Bone marrow (tissue), 2 donors: ENCODE data around the gene ZFAND2B.
"Not testable (repeated sequence)": the region's sequence is repeated elsewhere in the genome, so short reads cannot be mapped to it uniquely, and the experiment has no call there.

Experiments
- DNase-seq, 2 donors: peaks; one replicate each; lab custom pipeline; 2025; lab: John Stamatoyannopoulos, UW

The ZFAND2B gene

GRCh38 chr2:219250049-219250781 is 43.6 kb downstream of the ZFAND2B start:
- no peak for DNase-seq

- no peak for DNase-seq
Observed at GRCh38 chr2:219251656-219252055, 45.1 kb downstream of the ZFAND2B start.

- no peak for DNase-seq
Observed at GRCh38 chr2:219252084-219252483, 45.5 kb downstream of the ZFAND2B start.

GRCh38 chr2:219252570-219252899 is 46.0 kb downstream of the ZFAND2B start:
- no peak for DNase-seq

- peak in 1 of 2 donors; percentile 70 for DNase-seq
Observed at GRCh38 chr2:219252900-219253752, 46.5 kb downstream of the ZFAND2B start, which contains the start of gene TUBA4B. Gene TUBA4B, plus strand, starts transcription at chr2:219253243. Its CDS starts 165 bp downstream, at chr2:219253408.

- DNase-seq: peak; percentile 31 to 70
Observed at GRCh38 chr2:219253753-219254589, 47.4 kb downstream of the ZFAND2B start, which contains the start of gene TUBA4A. Gene TUBA4A, minus strand, starts transcription at chr2:219253918. Its CDS starts 60 bp downstream, at chr2:219253858.

- DNase-seq: peak; percentile 70 to 80
Observed at GRCh38 chr2:219254590-219255201, 48.1 kb downstream of the ZFAND2B start.

GRCh38 chr2:219258942-219259341 is 52.4 kb downstream of the ZFAND2B start:
- not testable (repeated sequence) for DNase-seq
